Panc1 (cell line): ENCODE data around the gene BTBD17. TPM values are rescaled to one million over a fixed set of nuclear protein-coding genes. Genes with fewer than 3 reads are reported as not detected.

ENCODE experiments used
- ATAC-seq: fragments of 200-7000 bp; cut with Tn5 transposase; 2 replicates; pipeline ENCODE4 v1.9.1; 2020; ENCODE audit warnings: mild to moderate bottlenecking, moderate library complexity
- BruUV-seq: library from RNA; stranded (reverse); fragments of 400-500 nt; replicated peaks from 2 replicates; lab custom pipeline; 2021; lab: Mats Ljungman, UMichigan
- CTCF ChIA-PET: fragments of 300-600 bp; sonication (Branson Sonifier 250); formaldehyde crosslinking; loops from one replicate; lab custom pipeline; 2022; ENCODE audit warnings: antibody characterized with exemption; lab: Charles Lee
- POLR2A ChIA-PET: fragments of 300-600 bp; sonication (Branson Sonifier 250); formaldehyde crosslinking; loops from one replicate; lab custom pipeline; 2022; ENCODE audit warnings: antibody characterized with exemption; lab: Charles Lee
- DNase-seq: peaks from one replicate; pipeline ENCODE4 v3.0.0-alpha.2; 2010; ENCODE audit warnings: low read depth, low spot score
- H3K27ac ChIP-seq: 2 replicates; pipeline ENCODE4 v1.5.1; 2011; ENCODE audit warnings: mild to moderate bottlenecking, low read length, inconsistent platforms
- H3K27me3 ChIP-seq: fragments of 200-500 bp; sonication (Bioruptor generic); 2 replicates; pipeline ENCODE4 v1.6.0; 2014; ENCODE audit warnings: low read length, inconsistent platforms; ENCODE audit not compliant: control insufficient read depth, insufficient read depth
- H3K36me3 ChIP-seq: fragments of 200-500 bp; sonication (Bioruptor generic); 2 replicates; pipeline ENCODE4 v1.5.1; 2014; ENCODE audit warnings: inconsistent platforms, mild to moderate bottlenecking, low read length, moderate library complexity; ENCODE audit not compliant: control insufficient read depth, insufficient read depth
- H3K4me1 ChIP-seq: 2 replicates; pipeline ENCODE4 v1.5.1; 2011; ENCODE audit warnings: inconsistent platforms, mild to moderate bottlenecking, low read length, moderate library complexity; ENCODE audit not compliant: control insufficient read depth, insufficient read depth
- H3K4me3 ChIP-seq, 2 experiments: 2 replicates each; pipeline ENCODE4 v1.5.1; 2011 to 2012; ENCODE audit warnings: low read depth in 2 of 2, low read length in 2 of 2, mild to moderate bottlenecking in 2 of 2, inconsistent platforms in 1 of 2, moderate library complexity in 1 of 2
- H3K9me3 ChIP-seq: fragments of 200-500 bp; sonication (Bioruptor generic); 2 replicates; pipeline ENCODE4 v1.5.1; 2014; ENCODE audit warnings: low read depth, mild to moderate bottlenecking, inconsistent platforms, low read length, moderate library complexity; ENCODE audit not compliant: control insufficient read depth, insufficient read depth
- POLR2AphosphoS5 ChIP-seq: IDR thresholded peaks from 2 replicates; pipeline ENCODE4 v1.6.1; 2012; ENCODE audit warnings: mild to moderate bottlenecking, low read depth, low read length, moderate library complexity
- SIN3A ChIP-seq: IDR thresholded peaks from 2 replicates; pipeline ENCODE4 v1.6.1; 2012; ENCODE audit warnings: low read depth, mild to moderate bottlenecking, low read length, moderate library complexity, borderline replicate concordance; ENCODE audit not compliant: insufficient read depth
- TCF7L2 ChIP-seq: IDR thresholded peaks from 2 replicates; pipeline ENCODE4 v1.6.1; 2011; ENCODE audit warnings: mild to moderate bottlenecking, low read depth, low read length, inconsistent platforms
- in situ Hi-C: cut with HindIII; loops from 2 replicates; pipeline ENCODE4 v1.10.0; 2016; ENCODE audit warnings: low sequenced_read_pairs, low pct_unique_long_range_greater_than_20kb
- intact Hi-C: fragments of 100-400 bp; cut with micrococcal nuclease; formaldehyde crosslinking; loops from one replicate; pipeline ENCODE4 v1.10.0; 2022; ENCODE audit not compliant: unreplicated experiment
- total RNA-seq: library from RNA; stranded (reverse); gene quantifications from one replicate; pipeline ENCODE4 v1.2.1, GENCODE V29; 2021; ENCODE audit not compliant: unreplicated experiment
- TF ChIP-seq, protein P1 (sequence below), 2 experiments: IDR thresholded peaks; 2 replicates each; pipeline ENCODE4 v1.6.1; 2011 to 2012; ENCODE audit warnings: low read depth in 2 of 2, control low read depth in 1 of 2, low read length in 1 of 2, mild to moderate bottlenecking in 1 of 2, moderate library complexity in 1 of 2; ENCODE audit not compliant: insufficient read depth in 1 of 2
- TF ChIP-seq, protein P2 (sequence below): fragments of 450-650 bp; IDR thresholded peaks from 2 replicates; pipeline ENCODE4 v1.5.1; 2017; ENCODE audit warnings: mild to moderate bottlenecking

The BTBD17 gene
- total RNA-seq, 1 experiment from 2014 or later: not detected

DNA sequence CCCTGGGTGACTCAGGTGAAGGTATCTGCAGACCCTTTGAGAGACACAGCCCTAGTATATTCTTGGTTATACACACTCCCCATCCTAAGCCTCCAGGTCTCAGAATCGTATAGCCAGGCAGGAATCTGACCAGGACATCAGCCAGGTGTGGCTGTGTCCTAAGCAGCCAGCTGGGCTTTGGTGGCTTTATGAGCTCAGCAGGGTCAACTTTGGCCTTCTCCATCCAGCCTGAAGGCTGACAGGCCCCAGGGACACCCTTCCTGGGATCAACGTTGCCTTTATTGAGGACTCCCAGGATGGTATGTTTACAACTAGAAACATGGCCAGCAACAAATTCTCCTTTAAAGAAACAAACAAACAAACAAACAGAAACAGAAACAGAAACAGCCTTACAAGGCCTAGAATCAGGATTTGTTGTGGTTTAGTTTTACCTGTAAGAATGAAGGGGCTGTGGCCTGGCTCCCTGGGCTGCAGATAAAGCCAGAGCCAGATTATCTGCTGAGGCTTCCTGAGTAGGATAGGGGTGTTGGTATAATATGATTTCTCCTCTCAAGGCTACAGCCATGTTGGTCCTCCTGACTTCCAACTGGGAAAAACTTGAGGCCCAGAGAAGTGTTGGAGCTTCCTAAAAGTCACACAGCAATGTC, 27.2 kb downstream of the BTBD17 start:
- intact Hi-C loops (no loop called here), in situ Hi-C loops (no loop called here)
- Histone ChIP-seq H3K4me3 (no peak overlapping the region), H3K36me3 (no peaks in the 10 kb centered on the region), H3K9me3 (no peaks in the 10 kb centered on the region), H3K27ac (no peak overlapping the region), H3K27me3 (no peaks in the 10 kb centered on the region; the same call in 1 of the 2 replicates), H3K4me1 (no peaks in the 10 kb centered on the region)
- DNase-seq (no peak), ATAC-seq (no peak)
- ChIA-PET CTCF (interaction anchor here (0.6 kb wide), 1 partner anchor 524 kb away, joined by 4 read pairs; no protein-coding TSS in a partner anchor), POLR2A (interaction anchor here (0.6 kb wide), 1 partner anchor 119 kb away, joined by 3 read pairs; no protein-coding TSS in a partner anchor)
- no TSS peak for BruUV-seq
- TF ChIP-seq, protein P1, sequence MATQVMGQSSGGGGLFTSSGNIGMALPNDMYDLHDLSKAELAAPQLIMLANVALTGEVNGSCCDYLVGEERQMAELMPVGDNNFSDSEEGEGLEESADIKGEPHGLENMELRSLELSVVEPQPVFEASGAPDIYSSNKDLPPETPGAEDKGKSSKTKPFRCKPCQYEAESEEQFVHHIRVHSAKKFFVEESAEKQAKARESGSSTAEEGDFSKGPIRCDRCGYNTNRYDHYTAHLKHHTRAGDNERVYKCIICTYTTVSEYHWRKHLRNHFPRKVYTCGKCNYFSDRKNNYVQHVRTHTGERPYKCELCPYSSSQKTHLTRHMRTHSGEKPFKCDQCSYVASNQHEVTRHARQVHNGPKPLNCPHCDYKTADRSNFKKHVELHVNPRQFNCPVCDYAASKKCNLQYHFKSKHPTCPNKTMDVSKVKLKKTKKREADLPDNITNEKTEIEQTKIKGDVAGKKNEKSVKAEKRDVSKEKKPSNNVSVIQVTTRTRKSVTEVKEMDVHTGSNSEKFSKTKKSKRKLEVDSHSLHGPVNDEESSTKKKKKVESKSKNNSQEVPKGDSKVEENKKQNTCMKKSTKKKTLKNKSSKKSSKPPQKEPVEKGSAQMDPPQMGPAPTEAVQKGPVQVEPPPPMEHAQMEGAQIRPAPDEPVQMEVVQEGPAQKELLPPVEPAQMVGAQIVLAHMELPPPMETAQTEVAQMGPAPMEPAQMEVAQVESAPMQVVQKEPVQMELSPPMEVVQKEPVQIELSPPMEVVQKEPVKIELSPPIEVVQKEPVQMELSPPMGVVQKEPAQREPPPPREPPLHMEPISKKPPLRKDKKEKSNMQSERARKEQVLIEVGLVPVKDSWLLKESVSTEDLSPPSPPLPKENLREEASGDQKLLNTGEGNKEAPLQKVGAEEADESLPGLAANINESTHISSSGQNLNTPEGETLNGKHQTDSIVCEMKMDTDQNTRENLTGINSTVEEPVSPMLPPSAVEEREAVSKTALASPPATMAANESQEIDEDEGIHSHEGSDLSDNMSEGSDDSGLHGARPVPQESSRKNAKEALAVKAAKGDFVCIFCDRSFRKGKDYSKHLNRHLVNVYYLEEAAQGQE (IDR thresholded peaks at IDR 0.05; ENCODE audit: insufficient read depth in 1 of 2, low read depth in 2 of 2, low read length in 1 of 2): no peak
- TF ChIP-seq TCF7L2 (no peak), SIN3A (no peak), POLR2AphosphoS5 (no peak)
- TF ChIP-seq, protein P2, sequence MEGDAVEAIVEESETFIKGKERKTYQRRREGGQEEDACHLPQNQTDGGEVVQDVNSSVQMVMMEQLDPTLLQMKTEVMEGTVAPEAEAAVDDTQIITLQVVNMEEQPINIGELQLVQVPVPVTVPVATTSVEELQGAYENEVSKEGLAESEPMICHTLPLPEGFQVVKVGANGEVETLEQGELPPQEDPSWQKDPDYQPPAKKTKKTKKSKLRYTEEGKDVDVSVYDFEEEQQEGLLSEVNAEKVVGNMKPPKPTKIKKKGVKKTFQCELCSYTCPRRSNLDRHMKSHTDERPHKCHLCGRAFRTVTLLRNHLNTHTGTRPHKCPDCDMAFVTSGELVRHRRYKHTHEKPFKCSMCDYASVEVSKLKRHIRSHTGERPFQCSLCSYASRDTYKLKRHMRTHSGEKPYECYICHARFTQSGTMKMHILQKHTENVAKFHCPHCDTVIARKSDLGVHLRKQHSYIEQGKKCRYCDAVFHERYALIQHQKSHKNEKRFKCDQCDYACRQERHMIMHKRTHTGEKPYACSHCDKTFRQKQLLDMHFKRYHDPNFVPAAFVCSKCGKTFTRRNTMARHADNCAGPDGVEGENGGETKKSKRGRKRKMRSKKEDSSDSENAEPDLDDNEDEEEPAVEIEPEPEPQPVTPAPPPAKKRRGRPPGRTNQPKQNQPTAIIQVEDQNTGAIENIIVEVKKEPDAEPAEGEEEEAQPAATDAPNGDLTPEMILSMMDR: no peak

DNA sequence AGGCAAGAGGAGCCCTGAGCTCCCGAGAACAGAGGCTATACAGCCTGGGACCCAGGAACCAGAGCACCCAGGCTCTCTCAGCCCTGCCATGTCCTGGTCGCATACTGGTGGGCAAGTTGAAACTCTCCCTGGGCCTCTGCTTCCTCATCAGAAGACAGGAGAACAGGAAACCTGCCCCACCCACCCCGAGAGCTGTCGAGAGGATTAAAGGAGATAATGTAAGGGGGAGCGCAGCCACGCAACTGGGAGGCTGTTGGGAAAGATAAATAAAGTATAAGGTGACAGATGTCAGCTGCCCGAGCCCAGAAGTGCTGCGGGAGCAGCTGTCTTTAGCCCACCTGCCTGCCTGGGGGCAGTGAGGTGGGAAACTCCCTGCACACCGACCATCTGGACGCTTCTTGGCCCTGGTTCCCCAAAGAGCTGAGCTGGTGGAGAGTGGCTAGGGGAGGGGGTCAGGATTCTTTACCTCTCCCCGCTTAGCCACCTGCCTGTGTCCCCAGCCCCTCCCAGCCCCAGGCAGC, 28.8 kb downstream of the BTBD17 start:
- Histone ChIP-seq H3K27ac (no peak overlapping the region), H3K27me3 (no peaks in the 10 kb centered on the region; the same call in 1 of the 2 replicates), H3K9me3 (no peaks in the 10 kb centered on the region), H3K4me1 (no peaks in the 10 kb centered on the region), H3K36me3 (no peaks in the 10 kb centered on the region), H3K4me3 (no peak overlapping the region)
- CTCF ChIA-PET: interaction anchor here (0.6 kb wide), 1 partner anchor 12 kb away, joined by 5 read pairs; no protein-coding TSS in a partner anchor
- ATAC-seq (no peak), DNase-seq (no peak)
- in situ Hi-C loops (no loop called here), intact Hi-C loops (no loop called here)
- no TSS peak for BruUV-seq
- POLR2A ChIA-PET: no interaction called here
- TF ChIP-seq SIN3A: no peak
- TF ChIP-seq POLR2AphosphoS5: no peak
- TF ChIP-seq, protein P1 (IDR thresholded peaks at IDR 0.05; ENCODE audit: insufficient read depth in 1 of 2, low read depth in 2 of 2, low read length in 1 of 2): no peak
- TF ChIP-seq, protein P2: no peak
- TF ChIP-seq TCF7L2: no peak
